Right atrium auricular region (tissue), 2 donors: ENCODE measurements around the gene C6orf15. TPM values are rescaled to one million over a fixed set of nuclear protein-coding genes. Genes with fewer than 3 reads are reported as not detected.

Experiments used
- DNase-seq: peaks from one replicate; pipeline ENCODE4 v3.0.0-alpha.2; 2019; ENCODE audit warnings: low spot score
- H3K27ac ChIP-seq, 2 donors: fragments of 200-600 bp; sonication (generic); 1 replicate in 1 of 2; 2 replicates in 1 of 2; pipeline ENCODE4 v1.5.1; 2016 to 2019
- H3K27me3 ChIP-seq, 2 donors: fragments of 200-600 bp; sonication (generic); one replicate each; pipeline versions ENCODE4 v1.5.1 to v1.6.0; 2017 to 2019
- H3K36me3 ChIP-seq: fragments of 200-600 bp; sonication (generic); one replicate; pipeline ENCODE4 v1.5.1; 2016
- H3K4me1 ChIP-seq, 2 donors: fragments of 200-600 bp; sonication (generic); one replicate each; pipeline versions ENCODE4 v1.5.1 to v1.6.0; 2017 to 2019
- H3K4me3 ChIP-seq, 2 donors: fragments of 200-600 bp; sonication (generic); 1 replicate in 1 of 2; 2 replicates in 1 of 2; pipeline ENCODE4 v1.5.1; 2017 to 2019; ENCODE audit warnings: mild to moderate bottlenecking in 1 of 2, moderate library complexity in 1 of 2
- H3K9me3 ChIP-seq, 2 donors: fragments of 200-600 bp; sonication (generic); one replicate each; pipeline ENCODE4 v1.5.1; 2019
- total RNA-seq, 2 donors: library from RNA; depleted of rRNA; stranded (reverse); fragments of >200 nt; gene quantifications; one replicate each; pipeline ENCODE4 v1.1.0, GENCODE V29; 2016
- TF ChIP-seq, protein P1 (sequence below), 2 donors: fragments of 200-600 bp; sonication (generic); IDR thresholded peaks; one replicate each; pipeline ENCODE4 v1.5.1; 2019; ENCODE audit warnings: antibody characterized with exemption in 2 of 2

C6orf15 gene
- total RNA-seq, 2 donors from 2014 or later = not detected

DNA sequence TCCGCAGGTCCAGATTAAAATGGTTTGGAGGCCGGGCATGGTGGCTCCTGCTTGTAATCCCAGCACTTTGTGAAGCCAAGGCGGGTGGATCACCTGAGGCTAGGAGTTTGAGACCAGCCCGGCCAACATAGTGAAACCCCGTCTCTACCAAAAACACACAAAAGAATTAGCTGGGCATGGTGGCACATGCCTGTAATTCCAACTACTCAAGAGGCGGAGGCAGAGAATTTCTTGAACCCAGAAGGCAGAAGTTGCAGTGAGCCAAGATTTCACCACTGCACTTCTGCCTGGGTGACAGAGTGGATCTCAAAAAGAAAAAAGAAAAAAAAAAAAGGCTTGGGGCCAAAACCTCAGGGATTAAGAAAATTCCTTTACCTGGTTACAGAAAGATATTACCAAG lies 30.5 kb downstream of the C6orf15 start:
- Histone ChIP-seq H3K27ac (no peak overlapping the region), H3K36me3 (no peaks in the 10 kb centered on the region), H3K27me3 (no peaks in the 10 kb centered on the region), H3K4me1 (peaks cover 0 to 13% of the 10 kb centered on the region in 2 donors), H3K4me3 (no peak overlapping the region), H3K9me3 (no peaks in the 10 kb centered on the region)
- TF ChIP-seq, protein P1, sequence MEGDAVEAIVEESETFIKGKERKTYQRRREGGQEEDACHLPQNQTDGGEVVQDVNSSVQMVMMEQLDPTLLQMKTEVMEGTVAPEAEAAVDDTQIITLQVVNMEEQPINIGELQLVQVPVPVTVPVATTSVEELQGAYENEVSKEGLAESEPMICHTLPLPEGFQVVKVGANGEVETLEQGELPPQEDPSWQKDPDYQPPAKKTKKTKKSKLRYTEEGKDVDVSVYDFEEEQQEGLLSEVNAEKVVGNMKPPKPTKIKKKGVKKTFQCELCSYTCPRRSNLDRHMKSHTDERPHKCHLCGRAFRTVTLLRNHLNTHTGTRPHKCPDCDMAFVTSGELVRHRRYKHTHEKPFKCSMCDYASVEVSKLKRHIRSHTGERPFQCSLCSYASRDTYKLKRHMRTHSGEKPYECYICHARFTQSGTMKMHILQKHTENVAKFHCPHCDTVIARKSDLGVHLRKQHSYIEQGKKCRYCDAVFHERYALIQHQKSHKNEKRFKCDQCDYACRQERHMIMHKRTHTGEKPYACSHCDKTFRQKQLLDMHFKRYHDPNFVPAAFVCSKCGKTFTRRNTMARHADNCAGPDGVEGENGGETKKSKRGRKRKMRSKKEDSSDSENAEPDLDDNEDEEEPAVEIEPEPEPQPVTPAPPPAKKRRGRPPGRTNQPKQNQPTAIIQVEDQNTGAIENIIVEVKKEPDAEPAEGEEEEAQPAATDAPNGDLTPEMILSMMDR (IDR thresholded peaks at IDR 0.05) = no peak
- no peak for DNase-seq

DNA sequence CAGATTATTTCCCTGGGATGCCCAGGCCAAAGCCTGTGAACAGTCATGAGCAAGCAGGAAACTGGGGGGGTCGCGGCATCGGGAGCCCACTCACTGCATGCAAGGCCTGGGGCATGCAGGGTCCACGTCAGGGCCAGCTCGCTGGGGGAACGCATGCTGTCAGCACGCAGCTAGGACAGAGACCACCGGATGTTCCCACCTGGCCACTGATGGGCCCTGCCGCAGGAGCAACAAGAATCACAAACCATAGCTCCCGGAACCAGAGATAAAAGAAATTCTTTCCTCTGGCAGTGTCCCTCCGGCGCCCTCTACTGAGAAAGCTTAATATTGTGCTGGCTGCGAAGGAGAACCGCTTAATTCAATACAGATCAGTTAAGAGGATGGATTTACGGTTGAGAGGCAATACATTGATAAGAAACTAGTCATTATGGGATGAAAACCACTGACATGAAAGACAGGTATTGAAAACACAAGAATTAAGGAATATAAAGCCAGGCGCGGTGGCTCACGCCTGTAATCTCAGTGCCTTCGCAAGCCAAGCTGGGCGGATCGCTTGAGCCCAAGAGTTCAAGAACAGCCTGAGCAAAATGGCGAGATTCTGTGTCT lies 32.6 kb downstream of the C6orf15 start:
- no peaks in the 10 kb centered on the region for H3K36me3 ChIP-seq
- H3K4me3 ChIP-seq = peak overlapping the region in 1 of 2 donors; percentile 39
- peak; percentile 82 for DNase-seq
- H3K27me3 ChIP-seq = no peaks in the 10 kb centered on the region
- H3K27ac ChIP-seq = no peak overlapping the region
- H3K4me1 ChIP-seq = peaks cover 0 to 8% of the 10 kb centered on the region in 2 donors
- H3K9me3 ChIP-seq = no peaks in the 10 kb centered on the region
- TF ChIP-seq, protein P1 (IDR thresholded peaks at IDR 0.05) = peak; percentile 69 to 85

DNA sequence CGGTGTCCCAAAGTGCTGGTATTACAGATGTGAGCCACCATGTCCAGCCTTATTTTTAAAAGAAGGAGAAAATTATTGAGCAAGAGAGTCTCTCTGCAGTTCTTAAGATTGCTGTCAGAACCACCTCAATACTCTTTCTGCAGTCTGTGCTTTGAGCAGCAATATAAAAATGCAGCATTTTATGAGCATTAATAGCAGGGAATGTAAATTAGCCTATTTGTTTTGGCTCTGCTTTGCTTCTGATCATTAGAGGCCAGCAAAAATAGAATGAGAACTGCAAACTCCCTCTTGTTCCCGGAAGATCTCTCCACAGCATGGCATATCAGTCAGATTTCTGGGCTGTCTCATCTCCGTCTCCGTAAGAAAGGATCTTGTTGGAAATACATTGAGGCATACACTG lies 35.8 kb downstream of the C6orf15 start:
- no peaks in the 10 kb centered on the region for H3K9me3 ChIP-seq
- TF ChIP-seq, protein P1 (IDR thresholded peaks at IDR 0.05) = no peak

DNA sequence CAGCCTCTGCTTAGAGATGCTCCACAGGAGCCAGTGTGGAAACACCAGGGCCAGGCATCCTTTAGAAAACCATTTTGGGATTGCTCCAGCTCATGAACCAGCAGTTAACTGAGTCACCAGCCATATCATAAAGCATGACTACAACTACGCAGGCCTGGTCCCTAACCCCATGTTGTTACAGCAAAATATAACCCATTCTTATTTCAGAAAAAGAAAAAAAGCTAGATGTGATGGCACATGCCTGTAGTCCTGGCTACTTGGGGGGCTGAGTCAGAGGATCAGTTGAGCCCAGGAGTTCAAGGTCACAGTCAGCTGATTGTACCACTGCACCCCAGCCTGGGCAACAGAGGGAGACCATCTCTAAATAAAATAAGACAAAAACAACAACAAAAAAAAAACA lies 36.8 kb downstream of the C6orf15 start:
- H3K27me3 ChIP-seq = no peaks in the 10 kb centered on the region
- no peak overlapping the region for H3K4me3 ChIP-seq
- DNase-seq = no peak
- H3K27ac ChIP-seq = no peak overlapping the region
- TF ChIP-seq, protein P1 (IDR thresholded peaks at IDR 0.05) = no peak
- H3K9me3 ChIP-seq = no peaks in the 10 kb centered on the region
- H3K36me3 ChIP-seq = no peaks in the 10 kb centered on the region
- H3K4me1 ChIP-seq = peaks cover 0 to 13% of the 10 kb centered on the region in 2 donors

More for the DNA sequence above, 35.8 kb downstream of the C6orf15 start:
- Histone ChIP-seq H3K4me1 (peaks cover 0 to 13% of the 10 kb centered on the region in 2 donors), H3K27me3 (no peaks in the 10 kb centered on the region), H3K36me3 (no peaks in the 10 kb centered on the region), H3K27ac (no peak overlapping the region), H3K4me3 (no peak overlapping the region)
- no peak for DNase-seq

DNA sequence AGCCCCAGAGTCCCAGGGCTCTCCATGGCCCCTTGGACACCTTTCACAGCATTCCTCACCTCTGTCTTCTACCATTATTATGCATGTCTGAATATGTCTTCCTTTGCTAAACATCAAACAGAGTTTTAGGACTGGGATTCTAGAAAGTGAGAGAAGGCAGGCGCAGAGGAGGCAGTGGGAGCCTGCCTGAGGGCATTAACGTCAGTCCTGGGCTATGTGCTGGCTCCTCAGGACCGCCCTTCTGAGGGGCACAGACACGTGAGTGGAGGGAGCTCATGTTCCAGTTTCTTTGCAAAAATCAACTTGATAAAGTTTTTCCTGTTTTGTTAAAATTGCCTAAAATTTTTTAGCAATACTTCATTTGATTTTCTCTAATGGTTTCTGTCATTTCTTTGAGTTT lies 38.0 kb downstream of the C6orf15 start:
- Histone ChIP-seq H3K4me3 (no peak overlapping the region), H3K27ac (no peak overlapping the region), H3K4me1 (peaks cover 0 to 6% of the 10 kb centered on the region in 2 donors), H3K36me3 (no peaks in the 10 kb centered on the region), H3K27me3 (no peaks in the 10 kb centered on the region), H3K9me3 (no peaks in the 10 kb centered on the region)
- no peak for DNase-seq
- TF ChIP-seq, protein P1 (IDR thresholded peaks at IDR 0.05) = no peak

DNA sequence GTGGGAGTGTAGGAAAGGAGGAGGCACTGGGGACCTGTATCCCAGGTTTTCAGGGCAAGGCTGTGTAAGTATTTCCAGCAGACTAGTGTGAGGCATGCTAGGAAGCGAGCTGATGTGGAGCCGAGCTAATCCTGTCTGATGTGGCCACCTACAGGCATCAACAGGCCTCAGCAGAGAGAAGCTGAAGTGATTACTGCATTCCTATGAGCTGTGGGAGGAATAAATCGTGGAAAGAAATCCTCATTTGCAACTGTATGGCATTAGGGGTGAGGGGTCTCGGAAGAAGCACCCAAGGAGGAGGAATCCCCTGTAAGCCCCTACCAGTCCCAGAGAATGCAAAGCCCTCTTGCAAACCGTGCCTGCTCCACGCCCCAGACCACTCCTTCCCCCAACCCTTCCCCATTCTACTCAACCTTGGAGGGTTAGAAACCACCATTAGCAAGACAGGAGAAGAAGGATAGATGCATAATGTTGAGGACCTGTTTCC lies 41.6 kb downstream of the C6orf15 start:
- no peak overlapping the region for H3K27ac ChIP-seq
- DNase-seq = no peak
- TF ChIP-seq, protein P1 (IDR thresholded peaks at IDR 0.05) = peak in 1 of 2 donors; percentile 65

More for the DNA sequence above, 41.6 kb downstream of the C6orf15 start:
- H3K36me3 ChIP-seq = no peaks in the 10 kb centered on the region
- no peaks in the 10 kb centered on the region for H3K27me3 ChIP-seq
- H3K4me1 ChIP-seq = peaks cover 0 to 5% of the 10 kb centered on the region in 2 donors
- H3K4me3 ChIP-seq = no peak overlapping the region
- no peaks in the 10 kb centered on the region for H3K9me3 ChIP-seq
